SK-N-SH (cell line): ENCODE results near the gene RPL19. TPM values are rescaled to one million over a fixed set of nuclear protein-coding genes. Genes with fewer than 3 reads are reported as not detected.
A peak's percentile ranks its signal among the peaks of the same experiment; 100 is the strongest.

ENCODE experiments used
- CTCF ChIA-PET: fragments of 300-600, 350-600 bp; formaldehyde crosslinking; extraction: SDS; loops from one replicate; lab custom pipeline; 2021; lab: Yijun Ruan, JAX
- POLR2A ChIA-PET: fragments of 350-600 bp; sonication (Branson Sonifier 250); formaldehyde crosslinking; extraction: SDS; loops from one replicate; lab custom pipeline; 2020; ENCODE audit warnings: antibody characterized with exemption, inconsistent platforms; lab: Yijun Ruan, JAX
- DNase-seq: peaks from one replicate; pipeline ENCODE4 v3.0.0; 2012
- H2AFZ ChIP-seq: fragments of 200-600 bp; sonication (generic); 2 replicates; pipeline ENCODE4 v1.8.1; 2016; ENCODE audit warnings: antibody characterized with exemption, mild to moderate bottlenecking, low read depth
- H3F3A ChIP-seq: fragments of 200-600 bp; sonication (generic); replicated peaks from 2 replicates; pipeline ENCODE3; 2016; ENCODE audit warnings: antibody characterized with exemption, mild to moderate bottlenecking; ENCODE audit not compliant: insufficient read depth
- H3K27ac ChIP-seq, 2 experiments: fragments of 200-500 bp in 1 of 2; fragments of 200-600 bp in 1 of 2; sonication (Bioruptor generic) in 1 of 2; sonication (generic), shearing (Covaris generic) in 1 of 2; 2 replicates each; pipeline versions ENCODE4 v1.5.1 to v1.6.1; 2014 to 2016; ENCODE audit warnings: low read depth in 2 of 2, inconsistent platforms in 1 of 2, low read length in 1 of 2, mild to moderate bottlenecking in 1 of 2, mixed read lengths in 1 of 2
- H3K27me3 ChIP-seq: fragments of 200-600 bp; sonication (generic), shearing (Covaris generic); 2 replicates; pipeline ENCODE4 v1.6.1; 2016; ENCODE audit warnings: mixed run types; ENCODE audit not compliant: insufficient read depth
- H3K36me3 ChIP-seq, 2 experiments: fragments of 200-500 bp in 1 of 2; fragments of 200-600 bp in 1 of 2; sonication (Bioruptor generic) in 1 of 2; sonication (generic) in 1 of 2; replicated peaks in 1 of 2; 2 replicates each; pipeline versions ENCODE3 to v1.5.1; 2014 to 2016; ENCODE audit warnings: low read length in 1 of 2, mild to moderate bottlenecking in 1 of 2; ENCODE audit not compliant: insufficient read depth in 2 of 2, control insufficient read depth in 1 of 2
- H3K4me1 ChIP-seq, 2 experiments: fragments of 200-500 bp in 1 of 2; fragments of 200-600 bp in 1 of 2; sonication (Bioruptor generic) in 1 of 2; sonication (generic), shearing (Covaris generic) in 1 of 2; 2 replicates each; pipeline versions ENCODE4 v1.5.1 to v1.6.1; 2014 to 2016; ENCODE audit warnings: low read depth in 1 of 2, low read length in 1 of 2, mixed run types in 1 of 2; ENCODE audit not compliant: insufficient read depth in 2 of 2, control insufficient read depth in 1 of 2
- H3K4me2 ChIP-seq: fragments of 200-600 bp; sonication (generic), shearing (Covaris generic); 2 replicates; pipeline ENCODE4 v1.6.1; 2017; ENCODE audit warnings: mixed run types
- H3K4me3 ChIP-seq, 2 experiments: fragments of 200-500 bp in 1 of 2; fragments of 200-600 bp in 1 of 2; sonication (Bioruptor generic) in 1 of 2; sonication (generic), shearing (Covaris generic) in 1 of 2; 2 replicates each; pipeline versions ENCODE4 v1.5.1 to v1.8.1; 2014 to 2016; ENCODE audit warnings: low read depth in 2 of 2, inconsistent platforms in 1 of 2, low read length in 1 of 2, mild to moderate bottlenecking in 1 of 2, mixed read lengths in 1 of 2, moderate library complexity in 1 of 2
- H3K79me2 ChIP-seq: fragments of 200-600 bp; sonication (generic); 2 replicates; pipeline ENCODE4 v1.8.1; 2017; ENCODE audit warnings: mild to moderate bottlenecking; ENCODE audit not compliant: insufficient read depth
- H3K9ac ChIP-seq: fragments of 200-600 bp; sonication (generic); 2 replicates; pipeline ENCODE4 v1.6.1; 2017; ENCODE audit warnings: mixed run types
- H3K9me2 ChIP-seq: fragments of 200-600 bp; sonication (generic); 2 replicates; pipeline ENCODE4 v1.6.1; 2017; ENCODE audit warnings: mixed run types
- H3K9me3 ChIP-seq: fragments of 200-600 bp; sonication (generic); 2 replicates; pipeline ENCODE4 v1.6.1; 2017; ENCODE audit warnings: mixed run types, mild to moderate bottlenecking, moderate library complexity
- H4K20me1 ChIP-seq: fragments of 200-600 bp; sonication (generic); 2 replicates; pipeline ENCODE4 v1.6.1; 2017; ENCODE audit warnings: mild to moderate bottlenecking, mixed run types; ENCODE audit not compliant: insufficient read depth
- ELF1 ChIP-seq: IDR thresholded peaks from 2 replicates; pipeline ENCODE4 v1.4.0; 2012
- EP300 ChIP-seq, 2 experiments: IDR thresholded peaks; 2 replicates each; pipeline versions ENCODE4 v1.4.0 to v1.6.1; 2012; ENCODE audit warnings: borderline replicate concordance in 1 of 2, low read depth in 1 of 2, low read length in 1 of 2
- EZH2phosphoT487 ChIP-seq: fragments of 200-600 bp; sonication (generic); IDR thresholded peaks from 2 replicates; pipeline ENCODE4 v1.6.1; 2017; ENCODE audit warnings: low read depth, mixed run types, mild to moderate bottlenecking, antibody characterized with exemption, moderate library complexity, borderline replicate concordance
- FOSL2 ChIP-seq: IDR thresholded peaks from 2 replicates; pipeline ENCODE4 v1.4.0; 2012; ENCODE audit warnings: low read depth, mild to moderate bottlenecking, moderate library complexity, borderline replicate concordance
- FOXJ3 ChIP-seq: sonication (generic); formaldehyde crosslinking; IDR thresholded peaks from 2 replicates; pipeline ENCODE4 v1.5.1; 2020; ENCODE audit warnings: mild to moderate bottlenecking, missing genetic modification reagents
- GATA2 ChIP-seq: sonication (generic); formaldehyde crosslinking; IDR thresholded peaks from 2 replicates; pipeline ENCODE4 v1.5.0; 2020; ENCODE audit warnings: mild to moderate bottlenecking, missing genetic modification reagents
- MEF2A ChIP-seq: IDR thresholded peaks from 2 replicates; pipeline ENCODE4 v1.4.0; 2012; ENCODE audit warnings: low read depth, borderline replicate concordance
- MXI1 ChIP-seq: IDR thresholded peaks from 2 replicates; pipeline ENCODE4 v1.6.1; 2012; ENCODE audit warnings: mild to moderate bottlenecking, low read depth, low read length, improper control_type of control experiment
- NFIC ChIP-seq: IDR thresholded peaks from 2 replicates; pipeline ENCODE4 v1.4.0; 2012; ENCODE audit warnings: borderline replicate concordance
- RFX5 ChIP-seq: IDR thresholded peaks from 2 replicates; pipeline ENCODE4 v1.6.1; 2012; ENCODE audit warnings: mild to moderate bottlenecking, improper control_type of control experiment, low read length
- RXRA ChIP-seq: IDR thresholded peaks from 2 replicates; pipeline ENCODE4 v1.4.0; 2012; ENCODE audit warnings: low read depth, mild to moderate bottlenecking, borderline replicate concordance
- SIN3A ChIP-seq: IDR thresholded peaks from 2 replicates; pipeline ENCODE4 v1.6.1; 2012; ENCODE audit warnings: low read depth, mild to moderate bottlenecking, low read length, moderate library complexity, borderline replicate concordance
- TCF12 ChIP-seq: IDR thresholded peaks from 2 replicates; pipeline ENCODE4 v1.4.0; 2012
- WGBS: methylation state at CpG from one replicate; pipeline ENCODE4 v1.1.6; 2017; ENCODE audit warnings: low lambda C conversion rate; 5-methylcytosine and 5-hydroxymethylcytosine counted together
- polyA plus RNA-seq, 3 experiments: library from polyadenylated mRNA; depleted of rRNA; stranded (reverse); fragments of >200 nt; gene quantifications; 2 replicates each; pipeline ENCODE4 v1.2.3, GENCODE V29; 2012
- TF ChIP-seq, protein P1 (sequence below): fragments of 200-600 bp; sonication (generic); IDR thresholded peaks from 2 replicates; pipeline ENCODE4 v1.6.1; 2017; ENCODE audit warnings: antibody characterized with exemption, mild to moderate bottlenecking, moderate library complexity
- TF ChIP-seq, protein P2 (sequence below): fragments of 150-350 bp; IDR thresholded peaks from 2 replicates; pipeline ENCODE4 v1.6.1; 2016; ENCODE audit warnings: mild to moderate bottlenecking, low read depth, low read length
- TF ChIP-seq, protein P3 (sequence below): IDR thresholded peaks from 2 replicates; pipeline ENCODE4 v1.6.1; 2012; ENCODE audit warnings: mild to moderate bottlenecking, low read depth, low read length, moderate library complexity

RPL19 gene
- polyA plus RNA-seq, 1 of the 3 experiments (the other 2 are of a cell fraction): 3,473 TPM

DNA sequence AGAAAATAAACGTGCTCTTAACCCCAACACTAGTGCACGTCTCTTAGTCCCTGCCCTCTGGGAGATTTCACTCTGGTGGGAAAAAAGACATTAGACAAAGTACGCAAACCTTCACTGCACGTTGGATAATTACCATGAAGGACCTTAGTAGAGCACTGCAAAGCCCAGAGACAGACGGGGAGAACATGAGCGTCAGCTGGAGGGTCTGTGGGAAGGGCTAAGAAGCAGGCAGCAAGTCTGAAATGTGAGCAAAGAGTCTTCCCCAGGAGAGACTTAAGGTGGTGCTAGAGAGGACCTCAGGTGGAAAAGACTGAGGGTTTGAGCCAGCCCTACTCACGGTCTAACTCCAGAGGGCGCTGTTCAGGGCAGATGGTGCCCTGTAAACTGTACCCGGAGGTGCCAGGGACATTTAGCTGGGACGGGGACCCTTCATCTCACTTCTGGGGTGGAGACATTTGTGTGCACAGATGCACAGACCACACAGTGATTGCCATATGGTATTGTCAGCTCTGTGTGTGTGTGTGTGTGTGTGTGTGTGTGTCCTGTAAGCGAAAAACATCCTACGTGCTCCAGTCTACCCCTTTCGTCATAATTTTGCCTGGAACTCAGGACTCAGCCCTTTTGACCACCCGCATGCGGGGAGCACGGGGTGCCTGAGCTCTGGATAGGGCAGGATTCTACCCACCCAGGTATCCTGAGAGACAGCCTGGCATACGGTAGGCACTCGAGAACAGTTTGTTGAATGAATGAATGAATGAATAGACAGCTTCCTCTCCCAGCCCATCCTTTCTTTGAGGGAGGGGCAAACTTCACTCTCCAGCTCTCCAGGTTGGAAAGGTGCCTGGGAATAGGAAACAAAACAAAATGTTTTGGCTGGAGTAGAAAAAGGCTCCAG, 35.7 kb downstream of the RPL19 start:
- H3K36me3 ChIP-seq: no peaks in the 10 kb centered on the region
- peak overlapping the region in 1 of 2 experiments; percentile 12; a peak in 1 of 4 replicates for H3K4me3 ChIP-seq
- no peaks in the 10 kb centered on the region for H3F3A ChIP-seq
- H3K4me1 ChIP-seq: peaks cover 7 to 29% of the 10 kb centered on the region in 2 experiments; a peak in 1 of 4 replicates
- H3K27ac ChIP-seq: no peak overlapping the region
- no peaks in the 10 kb centered on the region for H3K79me2 ChIP-seq
- CTCF ChIA-PET: interaction anchor here (0.8 to 22.6 kb wide), 17 partner anchors 8 to 309 kb away, joined by 3 to 781 read pairs (median 5); partner anchors contain the start of genes CACNB1, RPL19 and STAC2
- H3K9ac ChIP-seq: no peak overlapping the region
- H3K9me2 ChIP-seq: no peaks in the 10 kb centered on the region
- no peak for TF ChIP-seq TCF12
- TF ChIP-seq, protein P1, sequence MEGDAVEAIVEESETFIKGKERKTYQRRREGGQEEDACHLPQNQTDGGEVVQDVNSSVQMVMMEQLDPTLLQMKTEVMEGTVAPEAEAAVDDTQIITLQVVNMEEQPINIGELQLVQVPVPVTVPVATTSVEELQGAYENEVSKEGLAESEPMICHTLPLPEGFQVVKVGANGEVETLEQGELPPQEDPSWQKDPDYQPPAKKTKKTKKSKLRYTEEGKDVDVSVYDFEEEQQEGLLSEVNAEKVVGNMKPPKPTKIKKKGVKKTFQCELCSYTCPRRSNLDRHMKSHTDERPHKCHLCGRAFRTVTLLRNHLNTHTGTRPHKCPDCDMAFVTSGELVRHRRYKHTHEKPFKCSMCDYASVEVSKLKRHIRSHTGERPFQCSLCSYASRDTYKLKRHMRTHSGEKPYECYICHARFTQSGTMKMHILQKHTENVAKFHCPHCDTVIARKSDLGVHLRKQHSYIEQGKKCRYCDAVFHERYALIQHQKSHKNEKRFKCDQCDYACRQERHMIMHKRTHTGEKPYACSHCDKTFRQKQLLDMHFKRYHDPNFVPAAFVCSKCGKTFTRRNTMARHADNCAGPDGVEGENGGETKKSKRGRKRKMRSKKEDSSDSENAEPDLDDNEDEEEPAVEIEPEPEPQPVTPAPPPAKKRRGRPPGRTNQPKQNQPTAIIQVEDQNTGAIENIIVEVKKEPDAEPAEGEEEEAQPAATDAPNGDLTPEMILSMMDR: peak; percentile 84
- no peak overlapping the region for H2AFZ ChIP-seq
- H3K9me3 ChIP-seq: no peaks in the 10 kb centered on the region
- 52% methylated on average over 17 of the region's 18 CpGs for WGBS
- no peaks in the 10 kb centered on the region for H3K27me3 ChIP-seq
- DNase-seq: peak; percentile 80
- no peak overlapping the region for H3K4me2 ChIP-seq
- POLR2A ChIA-PET: interaction anchor here (0.6 to 1.5 kb wide), 3 partner anchors 29 to 36 kb away, joined by 3 to 7 read pairs (median 3); partner anchors contain the start of gene RPL19
- H4K20me1 ChIP-seq: no peaks in the 10 kb centered on the region

DNA sequence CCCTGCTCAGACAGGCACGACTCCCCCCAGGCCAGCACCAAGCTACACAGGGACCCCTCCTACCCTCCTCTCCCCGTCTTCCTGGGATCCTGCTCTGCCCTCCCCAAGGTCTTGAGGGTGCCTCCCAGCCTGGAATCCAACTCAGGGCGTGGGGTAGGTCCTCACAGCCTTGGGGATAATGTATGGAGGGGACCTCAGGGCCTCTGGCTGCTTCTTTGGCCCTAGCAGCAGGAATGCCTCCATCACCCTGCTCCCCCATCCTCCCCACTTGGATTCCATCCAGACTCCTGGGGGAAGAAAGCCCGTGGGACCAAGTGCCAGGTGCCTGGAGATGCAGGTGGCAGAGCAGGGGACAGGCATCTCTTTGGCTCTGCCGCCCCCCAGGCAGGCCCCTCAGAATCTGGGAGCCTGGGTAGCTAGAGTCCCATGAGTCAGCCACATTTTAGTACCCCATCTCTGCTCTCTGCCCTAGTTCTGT, 36.4 kb downstream of the RPL19 start:
- Histone ChIP-seq H3K9me3 (no peaks in the 10 kb centered on the region), H2AFZ (no peak overlapping the region), H3K79me2 (no peaks in the 10 kb centered on the region), H3K36me3 (no peaks in the 10 kb centered on the region), H3K4me2 (no peak overlapping the region), H3K9me2 (no peaks in the 10 kb centered on the region), H4K20me1 (no peaks in the 10 kb centered on the region), H3F3A (no peaks in the 10 kb centered on the region), H3K4me1 (peaks cover 7 to 23% of the 10 kb centered on the region in 2 experiments; a peak in 1 of 4 replicates), H3K27ac (no peak overlapping the region), H3K4me3 (no peak overlapping the region), H3K9ac (no peak overlapping the region), H3K27me3 (no peaks in the 10 kb centered on the region)
- no peak for DNase-seq
- ChIA-PET CTCF (interaction anchor here (0.8 to 22.6 kb wide), 14 partner anchors 8 to 310 kb away, joined by 3 to 781 read pairs (median 6); partner anchors contain the start of genes CACNB1, RPL19 and STAC2), POLR2A (interaction anchor here (1.1 to 1.5 kb wide), 2 partner anchors 30 to 36 kb away, joined by 3 to 7 read pairs; partner anchors contain the start of gene RPL19)
- 70% methylated on average over 5 of the region's 5 CpGs for WGBS
- TF ChIP-seq GATA2 (CRISPR knock-in tag) (no peak), FOSL2 (no peak), RFX5 (no peak), MEF2A (no peak), MXI1 (no peak), NFIC (no peak), SIN3A (no peak), EZH2phosphoT487 (no peak), EP300 (IDR thresholded peaks at IDR 0.05; ENCODE audit: borderline replicate concordance in 1 of 2, low read depth in 1 of 2, low read length in 1 of 2) (no peak), RXRA (no peak), FOXJ3 (CRISPR knock-in tag) (no peak), ELF1 (no peak)
- TF ChIP-seq, protein P2, sequence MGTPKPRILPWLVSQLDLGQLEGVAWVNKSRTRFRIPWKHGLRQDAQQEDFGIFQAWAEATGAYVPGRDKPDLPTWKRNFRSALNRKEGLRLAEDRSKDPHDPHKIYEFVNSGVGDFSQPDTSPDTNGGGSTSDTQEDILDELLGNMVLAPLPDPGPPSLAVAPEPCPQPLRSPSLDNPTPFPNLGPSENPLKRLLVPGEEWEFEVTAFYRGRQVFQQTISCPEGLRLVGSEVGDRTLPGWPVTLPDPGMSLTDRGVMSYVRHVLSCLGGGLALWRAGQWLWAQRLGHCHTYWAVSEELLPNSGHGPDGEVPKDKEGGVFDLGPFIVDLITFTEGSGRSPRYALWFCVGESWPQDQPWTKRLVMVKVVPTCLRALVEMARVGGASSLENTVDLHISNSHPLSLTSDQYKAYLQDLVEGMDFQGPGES: no peak
- TF ChIP-seq, protein P3, sequence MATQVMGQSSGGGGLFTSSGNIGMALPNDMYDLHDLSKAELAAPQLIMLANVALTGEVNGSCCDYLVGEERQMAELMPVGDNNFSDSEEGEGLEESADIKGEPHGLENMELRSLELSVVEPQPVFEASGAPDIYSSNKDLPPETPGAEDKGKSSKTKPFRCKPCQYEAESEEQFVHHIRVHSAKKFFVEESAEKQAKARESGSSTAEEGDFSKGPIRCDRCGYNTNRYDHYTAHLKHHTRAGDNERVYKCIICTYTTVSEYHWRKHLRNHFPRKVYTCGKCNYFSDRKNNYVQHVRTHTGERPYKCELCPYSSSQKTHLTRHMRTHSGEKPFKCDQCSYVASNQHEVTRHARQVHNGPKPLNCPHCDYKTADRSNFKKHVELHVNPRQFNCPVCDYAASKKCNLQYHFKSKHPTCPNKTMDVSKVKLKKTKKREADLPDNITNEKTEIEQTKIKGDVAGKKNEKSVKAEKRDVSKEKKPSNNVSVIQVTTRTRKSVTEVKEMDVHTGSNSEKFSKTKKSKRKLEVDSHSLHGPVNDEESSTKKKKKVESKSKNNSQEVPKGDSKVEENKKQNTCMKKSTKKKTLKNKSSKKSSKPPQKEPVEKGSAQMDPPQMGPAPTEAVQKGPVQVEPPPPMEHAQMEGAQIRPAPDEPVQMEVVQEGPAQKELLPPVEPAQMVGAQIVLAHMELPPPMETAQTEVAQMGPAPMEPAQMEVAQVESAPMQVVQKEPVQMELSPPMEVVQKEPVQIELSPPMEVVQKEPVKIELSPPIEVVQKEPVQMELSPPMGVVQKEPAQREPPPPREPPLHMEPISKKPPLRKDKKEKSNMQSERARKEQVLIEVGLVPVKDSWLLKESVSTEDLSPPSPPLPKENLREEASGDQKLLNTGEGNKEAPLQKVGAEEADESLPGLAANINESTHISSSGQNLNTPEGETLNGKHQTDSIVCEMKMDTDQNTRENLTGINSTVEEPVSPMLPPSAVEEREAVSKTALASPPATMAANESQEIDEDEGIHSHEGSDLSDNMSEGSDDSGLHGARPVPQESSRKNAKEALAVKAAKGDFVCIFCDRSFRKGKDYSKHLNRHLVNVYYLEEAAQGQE: no peak
